Measurements from ENCODE around the gene MGAT4B. TPM values are rescaled to one million over a fixed set of nuclear protein-coding genes. Genes with fewer than 3 reads are reported as not detected.

The MGAT4B gene
- total RNA-seq, 1 experiment from 2014 or later: 217 TPM

DNA sequence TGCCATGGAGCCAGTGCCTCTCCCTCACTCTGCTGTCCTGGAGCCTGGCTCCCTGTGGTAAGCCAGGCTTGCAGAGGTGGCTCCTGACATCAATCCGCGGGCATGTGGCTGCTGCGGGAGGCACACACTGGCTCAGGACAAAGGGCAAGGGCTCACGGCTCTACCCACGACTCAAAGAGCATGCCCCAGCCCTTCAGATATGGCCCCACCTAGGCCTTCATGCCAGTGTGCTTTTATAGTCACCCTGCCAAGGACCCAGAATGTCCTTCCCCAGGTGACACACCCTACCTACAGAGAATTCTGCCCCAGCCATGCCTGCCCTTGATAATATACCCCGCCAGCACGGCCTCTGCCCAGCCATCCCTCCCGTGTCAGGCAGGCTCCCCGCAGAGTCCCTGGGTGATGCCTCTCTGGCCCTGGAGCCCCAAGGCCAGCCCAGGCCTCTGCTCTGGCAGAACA, 1.6 kb downstream of the MGAT4B start:
- ChIA-PET POLR2A (no interaction called here), CTCF (interaction anchor here (0.8 to 1.1 kb wide), 3 partner anchors 14 to 50 kb away, joined by 3 read pairs; no protein-coding TSS in a partner anchor)
- H3K27me3 Mint-ChIP-seq (ENCODE audit: insufficient read depth, unreplicated experiment): no peaks in the 10 kb centered on the region
- intact Hi-C loops (cut with micrococcal nuclease; ENCODE audit: unreplicated experiment): no loop called here
- Histone ChIP-seq H3K4me3 (ENCODE audit: low read depth, low read length) (peak overlapping the region; percentile 97), H3K4me1 (peaks cover 18% of the 10 kb centered on the region), H3K27me3 (replicated peaks; ENCODE audit: control insufficient read depth, insufficient read depth, low read length) (no peaks in the 10 kb centered on the region), H3K36me3 (ENCODE audit: control insufficient read depth, insufficient read depth, low read length) (peaks cover 3% of the 10 kb centered on the region), H3K9me3 (no peaks in the 10 kb centered on the region)
- DNase-seq: no peak
- H3K36me3 Mint-ChIP-seq (ENCODE audit: insufficient read depth, unreplicated experiment): peaks cover 61% of the 10 kb centered on the region
- H3K4me1 Mint-ChIP-seq (ENCODE audit: low read depth, unreplicated experiment): peaks cover 13% of the 10 kb centered on the region
- H3K27ac Mint-ChIP-seq (ENCODE audit: unreplicated experiment): peak overlapping the region; percentile 81
- BruUV-seq (replicated peaks): TSS peak; percentile 33
- peak overlapping the region; percentile 72 for H3K4me3 Mint-ChIP-seq (ENCODE audit: unreplicated experiment)
- TF ChIP-seq CTCF (IDR thresholded peaks at IDR 0.05; ENCODE audit: insufficient read depth in 1 of 2, low read depth in 1 of 2, low read length in 1 of 2, severe bottlenecking in 1 of 2, unreplicated experiment in 1 of 2): no peak
- no peaks in the 10 kb centered on the region for H3K9me3 Mint-ChIP-seq (ENCODE audit: unreplicated experiment)

GRCh38 chr5:179804555-179804947, 2.1 kb downstream of the MGAT4B start:
- peaks cover 64% of the 10 kb centered on the region for H3K36me3 Mint-ChIP-seq (ENCODE audit: insufficient read depth, unreplicated experiment)
- no peaks in the 10 kb centered on the region for H3K27me3 ChIP-seq (replicated peaks; ENCODE audit: control insufficient read depth, insufficient read depth, low read length)
- no peaks in the 10 kb centered on the region for H3K27me3 Mint-ChIP-seq (ENCODE audit: insufficient read depth, unreplicated experiment)
- H3K4me1 ChIP-seq: peaks cover 18% of the 10 kb centered on the region
- H3K9me3 Mint-ChIP-seq (ENCODE audit: unreplicated experiment): no peaks in the 10 kb centered on the region
- CTCF ChIA-PET: no interaction called here
- H3K4me3 Mint-ChIP-seq (ENCODE audit: unreplicated experiment): peak overlapping the region; percentile 72
- no peaks in the 10 kb centered on the region for H3K9me3 ChIP-seq
- BruUV-seq (replicated peaks): no TSS peak
- H3K27ac Mint-ChIP-seq (ENCODE audit: unreplicated experiment): peak overlapping the region; percentile 81
- DNase-seq: no peak
- intact Hi-C loops (cut with micrococcal nuclease; ENCODE audit: unreplicated experiment): no loop called here
- H3K4me1 Mint-ChIP-seq (ENCODE audit: low read depth, unreplicated experiment): peaks cover 13% of the 10 kb centered on the region
- H3K4me3 ChIP-seq (ENCODE audit: low read depth, low read length): peak overlapping the region; percentile 97
- POLR2A ChIA-PET: no interaction called here
- H3K36me3 ChIP-seq (ENCODE audit: control insufficient read depth, insufficient read depth, low read length): peaks cover 5% of the 10 kb centered on the region
- TF ChIP-seq CTCF (IDR thresholded peaks at IDR 0.05; ENCODE audit: insufficient read depth in 1 of 2, low read depth in 1 of 2, low read length in 1 of 2, severe bottlenecking in 1 of 2, unreplicated experiment in 1 of 2): no peak

- H3K4me3 Mint-ChIP-seq (ENCODE audit: unreplicated experiment): peak overlapping the region; percentile 37
- peaks cover 13% of the 10 kb centered on the region for H3K4me1 Mint-ChIP-seq (ENCODE audit: low read depth, unreplicated experiment)
- no peak for DNase-seq
- no TSS peak for BruUV-seq (replicated peaks)
- no peaks in the 10 kb centered on the region for H3K27me3 Mint-ChIP-seq (ENCODE audit: insufficient read depth, unreplicated experiment)
- Histone ChIP-seq H3K9me3 (no peaks in the 10 kb centered on the region), H3K36me3 (ENCODE audit: control insufficient read depth, insufficient read depth, low read length) (peaks cover 9% of the 10 kb centered on the region), H3K4me3 (ENCODE audit: low read depth, low read length) (no peak overlapping the region), H3K27me3 (replicated peaks; ENCODE audit: control insufficient read depth, insufficient read depth, low read length) (no peaks in the 10 kb centered on the region), H3K4me1 (peaks cover 18% of the 10 kb centered on the region)
- CTCF ChIA-PET: no interaction called here
- peaks cover 69% of the 10 kb centered on the region for H3K36me3 Mint-ChIP-seq (ENCODE audit: insufficient read depth, unreplicated experiment)
- H3K27ac Mint-ChIP-seq (ENCODE audit: unreplicated experiment): peak overlapping the region; percentile 81
- TF ChIP-seq CTCF (IDR thresholded peaks at IDR 0.05; ENCODE audit: insufficient read depth in 1 of 2, low read depth in 1 of 2, low read length in 1 of 2, severe bottlenecking in 1 of 2, unreplicated experiment in 1 of 2): no peak
- POLR2A ChIA-PET: no interaction called here
- intact Hi-C loops (cut with micrococcal nuclease; ENCODE audit: unreplicated experiment): no loop called here
- H3K9me3 Mint-ChIP-seq (ENCODE audit: unreplicated experiment): no peaks in the 10 kb centered on the region
Observed at GRCh38 chr5:179803651-179804554, 2.8 kb downstream of the MGAT4B start.
